ENCODE data around the gene UBA6.
A peak's percentile ranks its signal among the peaks of the same experiment; 100 is the strongest.

The UBA6 gene

GRCh38 chr4:67700738-67701516 lies at the start of gene UBA6:
Gene UBA6 (minus strand): TSS chr4:67701155. CDS start chr4:67701119, 36 bp downstream.
- TF ChIP-seq CTCF (IDR thresholded peaks at IDR 0.05), result peak; percentile 53

- no peak for TF ChIP-seq CTCF (IDR thresholded peaks at IDR 0.05)
These were observed 49.7 kb upstream of the UBA6 start for GRCh38 chr4:67750691-67751090.

- no peak for TF ChIP-seq CTCF (IDR thresholded peaks at IDR 0.05)
These were observed 48.3 kb upstream of the UBA6 start for GRCh38 chr4:67749286-67749685.

- peak; percentile 65 for TF ChIP-seq CTCF (IDR thresholded peaks at IDR 0.05)
These were observed 46.0 kb upstream of the UBA6 start for GRCh38 chr4:67746797-67747495.

GRCh38 chr4:67744561-67745283 lies 43.8 kb upstream of the UBA6 start:
- TF ChIP-seq CTCF (IDR thresholded peaks at IDR 0.05), result no peak

- no peak for TF ChIP-seq CTCF (IDR thresholded peaks at IDR 0.05)
These were observed 42.2 kb upstream of the UBA6 start for GRCh38 chr4:67743194-67743593.

GRCh38 chr4:67736262-67736661 lies 35.3 kb upstream of the UBA6 start:
- no peak for TF ChIP-seq CTCF (IDR thresholded peaks at IDR 0.05)

All from LNCAP (cell line).